NCI-H2171 (cell line): ENCODE results near the gene PHKB.

Experiments used
- DNase-seq: peaks from one replicate; lab custom pipeline; 2025; lab: John Stamatoyannopoulos, UW

The PHKB gene

GRCh38 chr16:47729701-47730100 is 268.6 kb downstream of the PHKB start:
- no peak for DNase-seq

- DNase-seq = no peak
Measured at GRCh38 chr16:47731252-47731651, 270.1 kb downstream of the PHKB start.

- no peak for DNase-seq
Measured at GRCh38 chr16:47732122-47732521, 271.0 kb downstream of the PHKB start.

GRCh38 chr16:47732523-47733111 is 271.5 kb downstream of the PHKB start:
- no peak for DNase-seq

GRCh38 chr16:47734081-47734857 is 273.1 kb downstream of the PHKB start:
- no peak for DNase-seq

- DNase-seq = no peak
Measured at GRCh38 chr16:47734987-47735594, 274.0 kb downstream of the PHKB start.

- DNase-seq = no peak
Measured at GRCh38 chr16:47750371-47750770, 289.2 kb downstream of the PHKB start.
